Sigmoid colon (tissue), 7 donors: ENCODE results near the gene SBF2. TPM values are rescaled to one million over a fixed set of nuclear protein-coding genes. Genes with fewer than 3 reads are reported as not detected.

ENCODE experiments used
- DNase-seq: peaks from one replicate; pipeline ENCODE4 v3.0.0-alpha.2; 2019
- H3K27ac ChIP-seq, 4 donors: fragments of 200-600 bp; sonication (generic); one replicate each; pipeline ENCODE4 v1.5.1; 2016 to 2019; ENCODE audit warnings: mild to moderate bottlenecking in 1 of 4
- H3K27me3 ChIP-seq, 3 donors: fragments of 200-600 bp; sonication (generic); one replicate each; pipeline ENCODE4 v1.5.1; 2019; ENCODE audit warnings: mild to moderate bottlenecking in 1 of 3
- H3K36me3 ChIP-seq, 4 donors: fragments of 200-600 bp; sonication (generic); one replicate each; pipeline ENCODE4 v1.5.1; 2016 to 2019
- H3K4me1 ChIP-seq, 4 donors: fragments of 200-600 bp; sonication (generic); one replicate each; pipeline ENCODE4 v1.5.1; 2017 to 2019
- H3K4me3 ChIP-seq, 4 donors: fragments of 200-600 bp; sonication (generic); one replicate each; pipeline ENCODE4 v1.5.1; 2017 to 2019; ENCODE audit warnings: mild to moderate bottlenecking in 2 of 4, moderate library complexity in 1 of 4
- H3K9me3 ChIP-seq, 4 donors: fragments of 200-600 bp in 3 of 4; sonication (generic) in 3 of 4; one replicate each; pipeline versions ENCODE4 v1.5.1 to v1.6.1; 2013 to 2019
- CTCF ChIP-seq, 4 experiments: fragments of 450-650 bp in 3 of 4; fragments of 200-600 bp in 1 of 4; IDR thresholded peaks; one replicate each; pipeline ENCODE4 v1.5.1; 2016 to 2019; ENCODE audit warnings: antibody characterized with exemption in 4 of 4, mild to moderate bottlenecking in 3 of 4, moderate library complexity in 2 of 4
- EP300 ChIP-seq, 4 donors: sonication (generic); formaldehyde crosslinking; IDR thresholded peaks; one replicate each; pipeline ENCODE4 v1.6.1; 2017; ENCODE audit warnings: antibody characterized with exemption in 4 of 4
- POLR2A ChIP-seq, 2 donors: fragments of 450-650 bp; IDR thresholded peaks; one replicate each; pipeline ENCODE4 v1.6.1; 2016; ENCODE audit warnings: antibody characterized with exemption in 2 of 2, mild to moderate bottlenecking in 2 of 2, moderate library complexity in 2 of 2
- POLR2AphosphoS5 ChIP-seq, 4 donors: sonication (generic); formaldehyde crosslinking; IDR thresholded peaks; one replicate each; pipeline ENCODE4 v1.6.1; 2017; ENCODE audit warnings: antibody characterized with exemption in 4 of 4
- WGBS, 2 donors: extraction: QIAGEN DNeasy Blood & Tissue Kit; methylation state at CpG; one replicate each; pipeline ENCODE4 v1.1.7; 2013; 5-methylcytosine and 5-hydroxymethylcytosine counted together
- intact Hi-C: fragments of 100-400 bp; cut with DNase I; formaldehyde crosslinking; loops from one replicate; pipeline ENCODE4 v1.15.1; 2023
- polyA plus RNA-seq, 3 donors: library from polyadenylated mRNA; stranded (reverse); fragments of 200-250 nt; gene quantifications; one replicate each; pipeline ENCODE4 v1.2.3, GENCODE V29; 2013
- total RNA-seq, 4 donors: library from RNA; depleted of rRNA; stranded (reverse); fragments of >200 nt; gene quantifications; one replicate each; pipeline ENCODE4 v1.1.0, GENCODE V29; 2016
- donor health status: healthy with polysubstance abuse.
- donor health status: Bipolar disorder and iron deficiency.
- donor health status: healthy.

The SBF2 gene
- total and polyA plus RNA-seq, 7 donors: 9.5 to 67.5 (median 47.1) TPM

- DNase-seq: no peak
- no peaks in the 10 kb centered on the region for H3K9me3 ChIP-seq
- peaks cover 0 to 19% (median 10%) of the 10 kb centered on the region in 4 donors for H3K36me3 ChIP-seq
- no peaks in the 10 kb centered on the region for H3K27me3 ChIP-seq
- H3K27ac ChIP-seq: no peak overlapping the region
- WGBS, 2 donors: 82 to 91% methylated on average over 1 of the region's 1 CpG
- no peaks in the 10 kb centered on the region for H3K4me1 ChIP-seq
- no peak for TF ChIP-seq POLR2AphosphoS5 (IDR thresholded peaks at IDR 0.05)
- H3K4me3 ChIP-seq: no peak overlapping the region
- intact Hi-C loops: no loop called here
These were observed 466.3 kb downstream of the SBF2 start for GRCh38 chr11:9827708-9828107.

- no peaks in the 10 kb centered on the region for H3K27me3 ChIP-seq
- no peaks in the 10 kb centered on the region for H3K4me1 ChIP-seq
- intact Hi-C loops: no loop called here
- 88 to 90% methylated on average over 1 of the region's 1 CpG for WGBS, 2 donors
- no peak overlapping the region for H3K4me3 ChIP-seq
- DNase-seq: no peak
- H3K27ac ChIP-seq: no peak overlapping the region
- no peak for TF ChIP-seq POLR2AphosphoS5 (IDR thresholded peaks at IDR 0.05)
- peaks cover 0 to 9% (median 2%) of the 10 kb centered on the region in 4 donors for H3K36me3 ChIP-seq
- H3K9me3 ChIP-seq: no peaks in the 10 kb centered on the region
These were observed 467.6 kb downstream of the SBF2 start for GRCh38 chr11:9826390-9826789.

DNA sequence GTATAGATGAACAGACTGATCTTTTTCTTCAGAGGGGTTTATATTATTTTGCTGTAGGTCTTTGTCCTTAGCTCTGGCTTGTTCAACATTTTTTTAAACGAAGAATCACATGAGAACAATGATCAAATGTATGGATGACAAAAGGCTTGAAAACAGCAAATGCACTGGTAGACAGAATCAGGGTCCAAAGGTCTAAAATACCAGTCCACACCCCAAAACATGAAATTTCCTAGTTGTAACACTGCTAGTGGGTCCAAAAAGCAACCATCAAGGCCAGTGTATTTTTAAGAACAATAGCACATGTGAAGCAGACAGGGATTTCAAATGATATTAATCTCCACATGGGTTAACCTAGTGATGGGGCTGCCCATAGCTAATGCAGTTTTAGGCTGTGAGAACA is 468.1 kb downstream of the SBF2 start:
- Histone ChIP-seq H3K36me3 (peaks cover 0 to 4% (median 0%) of the 10 kb centered on the region in 4 donors), H3K4me1 (no peaks in the 10 kb centered on the region), H3K4me3 (no peak overlapping the region), H3K9me3 (no peaks in the 10 kb centered on the region), H3K27ac (no peak overlapping the region), H3K27me3 (no peaks in the 10 kb centered on the region)
- no peak for DNase-seq
- TF ChIP-seq POLR2AphosphoS5 (IDR thresholded peaks at IDR 0.05) (no peak), EP300 (IDR thresholded peaks at IDR 0.05) (no peak), CTCF (IDR thresholded peaks at IDR 0.05) (no peak), POLR2A (IDR thresholded peaks at IDR 0.05) (no peak)
- WGBS, 2 donors: 33 to 84% methylated on average over 1 of the region's 1 CpG
- intact Hi-C loops: no loop called here

GRCh38 chr11:9825315-9825714 is 468.7 kb downstream of the SBF2 start:
- H3K4me3 ChIP-seq: no peak overlapping the region
- H3K27ac ChIP-seq: no peak overlapping the region
- no peaks in the 10 kb centered on the region for H3K9me3 ChIP-seq
- DNase-seq: no peak
- peaks cover 0 to 4% (median 0%) of the 10 kb centered on the region in 4 donors for H3K36me3 ChIP-seq
- H3K4me1 ChIP-seq: no peaks in the 10 kb centered on the region
- intact Hi-C loops: no loop called here
- no peak for TF ChIP-seq POLR2A (IDR thresholded peaks at IDR 0.05)
- TF ChIP-seq POLR2AphosphoS5 (IDR thresholded peaks at IDR 0.05): no peak
- no peak for TF ChIP-seq CTCF (IDR thresholded peaks at IDR 0.05)
- no peak for TF ChIP-seq EP300 (IDR thresholded peaks at IDR 0.05)
- no peaks in the 10 kb centered on the region for H3K27me3 ChIP-seq
- WGBS, 2 donors: 89 to 91% methylated on average over 4 of the region's 4 CpGs

- no peaks in the 10 kb centered on the region for H3K27me3 ChIP-seq
- no peak overlapping the region for H3K4me3 ChIP-seq
- no peaks in the 10 kb centered on the region for H3K4me1 ChIP-seq
- TF ChIP-seq POLR2AphosphoS5 (IDR thresholded peaks at IDR 0.05) (no peak), POLR2A (IDR thresholded peaks at IDR 0.05) (no peak), EP300 (IDR thresholded peaks at IDR 0.05) (no peak), CTCF (IDR thresholded peaks at IDR 0.05) (no peak)
- intact Hi-C loops: no loop called here
- H3K27ac ChIP-seq: no peak overlapping the region
- H3K9me3 ChIP-seq: no peaks in the 10 kb centered on the region
- peaks cover 0 to 4% (median 0%) of the 10 kb centered on the region in 4 donors for H3K36me3 ChIP-seq
- 92 to 97% methylated on average over 5 of the region's 5 CpGs for WGBS, 2 donors
- DNase-seq: no peak
These were observed 470.1 kb downstream of the SBF2 start for GRCh38 chr11:9823887-9824385.

DNA sequence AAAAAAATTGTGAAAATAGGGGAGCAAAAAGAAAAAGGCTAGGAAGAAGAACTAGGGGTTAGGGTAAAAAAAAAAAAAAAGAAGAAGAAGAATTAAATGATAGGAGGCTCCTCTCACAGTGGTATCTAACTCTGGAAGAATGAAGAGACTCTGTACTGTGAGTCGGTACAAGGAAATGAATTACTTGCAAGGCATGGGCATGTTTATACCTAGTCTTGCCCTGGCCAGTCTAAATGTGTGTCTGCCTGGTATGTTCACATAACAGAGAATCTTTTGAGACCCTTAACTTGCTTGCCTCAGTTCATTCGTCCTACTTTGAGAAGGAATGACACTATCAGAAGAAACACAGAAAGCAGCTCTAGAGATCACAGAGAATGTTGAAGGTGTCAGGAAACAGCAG is 470.6 kb downstream of the SBF2 start:
- Histone ChIP-seq H3K27me3 (no peaks in the 10 kb centered on the region), H3K27ac (no peak overlapping the region), H3K9me3 (no peaks in the 10 kb centered on the region), H3K4me3 (no peak overlapping the region), H3K4me1 (no peaks in the 10 kb centered on the region), H3K36me3 (peaks cover 0 to 4% (median 0%) of the 10 kb centered on the region in 4 donors)
- intact Hi-C loops: no loop called here
- TF ChIP-seq POLR2A (IDR thresholded peaks at IDR 0.05): no peak
- TF ChIP-seq POLR2AphosphoS5 (IDR thresholded peaks at IDR 0.05): no peak
- TF ChIP-seq CTCF (IDR thresholded peaks at IDR 0.05): no peak
- TF ChIP-seq EP300 (IDR thresholded peaks at IDR 0.05): no peak
- no peak for DNase-seq
- 91 to 92% methylated on average over 2 of the region's 2 CpGs for WGBS, 2 donors
